Left colon (tissue), 2 donors: ENCODE data around the gene THOC7. TPM values are rescaled to one million over a fixed set of nuclear protein-coding genes. Genes with fewer than 3 reads are reported as not detected.

Experiments
- ATAC-seq: fragments of 200-7000 bp; cut with Tn5 transposase; one replicate; pipeline ENCODE4 v1.9.1; 2020; ENCODE audit warnings: mild to moderate bottlenecking, moderate library complexity
- DNase-seq, 2 donors: peaks; one replicate each; pipeline ENCODE4 v3.0.0-alpha.2; 2020
- intact Hi-C, 2 donors: fragments of 100-400 bp; cut with DNase I in 1 of 2; cut with micrococcal nuclease in 1 of 2; formaldehyde crosslinking; loops; one replicate each; pipeline versions ENCODE4 v1.11.2 to v1.14.0; 2022; cut with DNase I, micrococcal nuclease
- long read RNA-seq: library from polyadenylated mRNA; unstranded; transcript quantifications from one replicate; pipeline ENCODE4 v2.0.0, GENCODE V29; 2021
- total RNA-seq, 2 donors: library from RNA; stranded (reverse); fragmentation: NEBNext Ultra II Directional; extraction: Animal tissue kit (Norgen Biotek cat#: 25700); gene quantifications; one replicate each; pipeline ENCODE4 v1.2.1, GENCODE V29; 2021
- donor health status: DM: no; HTN: no; CAD: no.
- donor health status: DM: yes; HTN: yes; CAD: no.

Gene THOC7
- 10 to 100 TPM; 54.0 to 62.1 TPM for total RNA-seq
- long read RNA-seq, transcript THOC7-201 (8 exons, 990 nt): major isoform, 22 of 24 reads
- long read RNA-seq, partial matches to known transcripts: 2 of 24 reads
- long read RNA-seq, other reads (novel, unspliced or antisense): 0 of 24 reads

DNA sequence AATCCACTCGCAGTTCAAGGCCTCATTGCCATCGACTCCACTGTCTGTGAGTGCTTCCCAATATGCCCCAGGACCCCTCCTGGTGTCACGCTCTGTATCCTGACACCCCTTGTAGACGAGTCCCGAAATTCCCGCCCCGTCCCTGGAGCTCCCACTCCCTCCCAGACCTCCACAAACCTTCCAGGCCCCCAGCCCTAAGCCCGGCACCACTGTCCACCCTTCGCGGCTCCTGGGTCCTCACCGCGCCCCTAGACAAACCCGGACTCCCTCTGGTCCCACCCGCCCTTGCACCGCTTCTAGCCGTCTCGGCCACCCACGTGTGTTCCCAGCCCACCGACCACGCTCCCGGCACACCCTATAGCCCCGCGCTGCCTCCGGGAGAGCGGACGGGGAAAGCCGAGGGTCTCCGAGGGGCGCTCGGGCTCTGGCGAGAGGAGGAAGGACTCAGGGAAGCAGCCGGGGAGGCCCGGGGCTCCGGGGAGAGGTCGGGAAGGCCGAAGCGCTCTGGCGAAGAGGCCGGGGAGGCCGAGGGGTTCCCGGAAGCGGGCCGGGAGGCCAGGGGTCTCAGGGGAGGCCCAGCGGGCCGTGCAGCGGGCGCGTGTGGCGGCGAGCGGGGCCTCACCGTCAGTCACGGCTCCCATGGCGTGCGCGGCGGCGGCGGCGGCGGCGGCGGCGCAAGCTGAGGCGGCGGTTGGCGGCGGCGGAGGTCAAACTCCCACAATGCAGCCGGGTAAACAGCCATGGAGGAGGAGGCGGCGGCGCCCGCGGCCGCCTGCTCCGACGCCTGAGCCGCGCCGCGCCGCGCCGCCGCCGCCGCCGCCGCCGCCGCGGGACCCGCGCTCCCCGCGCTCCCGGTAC, at the start of gene THOC7, which contains the start of gene ATXN7:
Gene THOC7 (minus strand): TSS at position 656 of the 858 bp plus-strand sequence. CDS start 15 bp downstream, at position 641.
Gene ATXN7 (plus strand): TSS at position 718 of the 858 bp plus-strand sequence. CDS start 48,732 bp downstream, outside the sequence.
- peak; percentile 60 to 79 for DNase-seq
- peak; percentile 78 for ATAC-seq
- intact Hi-C loops: no loop called here

DNA sequence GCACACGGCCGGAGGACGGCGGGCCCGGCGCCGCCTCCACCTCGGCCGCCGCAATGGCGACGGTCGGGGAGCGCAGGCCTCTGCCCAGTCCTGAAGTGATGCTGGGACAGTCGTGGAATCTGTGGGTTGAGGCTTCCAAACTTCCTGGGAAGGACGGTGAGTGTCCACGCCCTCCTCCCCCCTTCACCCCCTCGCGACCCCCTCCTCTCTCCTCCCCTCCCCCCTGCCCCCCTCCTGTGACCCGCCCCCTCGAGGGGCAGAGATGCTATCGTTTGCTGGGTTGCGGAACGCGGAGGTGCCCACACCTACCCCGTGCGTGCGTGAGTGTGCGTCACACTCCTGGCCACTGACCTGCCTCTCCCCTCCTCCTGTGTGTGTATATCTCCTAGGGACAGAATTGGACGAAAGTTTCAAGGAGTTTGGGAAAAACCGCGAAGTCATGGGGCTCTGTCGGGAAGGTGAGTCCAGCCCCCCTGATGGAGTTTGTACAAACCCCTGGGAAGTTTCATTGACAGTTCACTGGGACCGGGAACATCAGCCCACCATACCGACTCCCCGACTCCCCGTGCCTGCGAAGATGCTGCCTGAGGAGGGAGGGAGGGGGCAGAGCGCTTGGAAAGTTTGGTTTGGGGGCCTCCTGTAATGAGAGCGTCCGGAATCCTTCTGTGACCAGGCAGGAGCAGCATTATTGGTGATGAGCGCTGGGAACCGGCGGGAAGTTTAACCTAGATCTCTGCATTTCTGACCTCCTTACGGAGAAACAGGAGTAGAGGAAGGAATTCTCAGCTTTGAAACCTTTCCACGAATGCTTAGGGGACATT, 49.4 kb upstream of the THOC7 start:
- DNase-seq (peak; percentile 72 to 75), ATAC-seq (peak; percentile 48)
- intact Hi-C loops: no loop called here

DNA sequence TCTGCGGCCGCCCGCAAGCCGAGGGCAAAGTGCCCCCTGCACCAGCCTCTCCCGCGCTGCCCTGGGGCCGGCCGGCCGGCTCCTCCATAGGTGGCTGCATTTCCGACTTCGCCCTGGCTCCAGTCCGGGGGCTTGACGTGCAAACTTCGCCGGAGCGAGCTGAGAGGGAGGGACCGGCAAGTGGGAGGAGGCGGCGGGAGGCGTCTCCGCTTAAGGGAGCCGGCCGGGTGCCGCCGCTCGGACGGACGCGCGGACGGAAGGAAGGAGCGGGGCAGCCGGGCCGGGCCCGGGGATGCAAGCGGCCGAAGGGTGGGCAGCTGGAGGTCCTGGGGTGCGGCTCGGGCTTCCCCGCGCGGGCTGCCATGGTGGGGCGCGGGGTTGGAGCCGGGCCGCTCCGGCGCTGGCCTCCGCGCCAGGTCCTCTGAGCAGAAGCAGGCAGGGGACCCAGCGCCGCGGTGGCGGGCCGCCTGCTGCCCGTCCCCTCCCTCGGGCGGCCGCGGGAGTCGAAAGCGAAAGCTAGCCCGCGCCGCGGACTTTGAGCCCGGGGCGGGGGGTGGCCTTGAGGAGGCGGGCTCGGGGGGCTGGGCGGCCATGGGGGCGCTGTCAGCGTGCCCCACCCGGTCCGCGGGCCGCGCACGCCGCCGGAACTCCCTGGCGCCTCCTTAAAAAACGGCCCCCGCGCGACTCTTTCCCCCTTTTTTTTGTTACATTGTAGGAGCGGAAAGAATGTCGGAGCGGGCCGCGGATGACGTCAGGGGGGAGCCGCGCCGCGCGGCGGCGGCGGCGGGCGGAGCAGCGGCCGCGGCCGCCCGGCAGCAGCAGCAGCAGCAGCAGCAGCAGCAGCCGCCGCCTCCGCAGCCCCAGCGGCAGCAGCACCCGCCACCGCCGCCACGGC, 48.5 kb upstream of the THOC7 start, which contains the start of gene SCAANT1:
Gene SCAANT1 (minus strand): TSS at position 511 of the 895 bp plus-strand sequence.
- peak; percentile 80 for ATAC-seq
- peak; percentile 92 to 94 for DNase-seq
- intact Hi-C loops: no loop called here

DNA sequence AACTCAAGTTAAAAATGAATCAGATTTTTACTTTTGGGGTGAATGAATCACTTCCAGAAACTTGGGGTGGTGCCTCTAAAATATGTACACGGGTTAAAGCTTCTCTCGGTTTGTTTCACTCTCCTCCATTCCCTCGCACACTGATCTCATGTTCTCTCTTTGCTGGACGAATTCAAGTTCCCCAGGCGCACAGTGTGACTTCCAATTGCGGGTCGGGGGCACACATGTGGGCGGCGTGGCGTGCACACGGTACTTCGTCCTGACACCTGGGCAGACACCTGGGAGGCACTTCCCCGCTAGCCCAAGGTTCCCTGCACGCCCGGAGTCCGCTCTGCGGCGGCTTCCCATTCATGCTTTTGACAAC, 47.9 kb upstream of the THOC7 start:
- ATAC-seq (no peak), DNase-seq (no peak)
- intact Hi-C loops: no loop called here

DNA sequence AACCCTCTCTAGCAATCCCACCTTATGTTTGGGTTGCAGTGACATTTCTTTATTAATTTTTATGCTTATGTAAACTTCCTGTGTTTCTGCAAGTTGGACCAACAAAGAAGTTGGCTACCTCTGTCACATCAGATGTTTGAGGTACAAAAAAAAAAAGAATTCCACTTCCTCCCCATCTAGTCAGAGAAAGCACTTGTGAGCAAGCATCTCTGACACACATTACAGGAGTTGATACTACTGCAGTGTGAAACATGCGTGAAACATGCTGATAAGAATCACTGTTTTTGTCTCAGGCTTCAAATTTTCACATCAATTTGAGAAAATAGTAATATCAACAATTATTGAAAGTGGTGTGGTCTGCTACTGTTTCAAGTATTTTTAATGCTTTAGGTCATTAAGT, 47.3 kb upstream of the THOC7 start:
- ATAC-seq (no peak), DNase-seq (no peak)
- intact Hi-C loops: no loop called here

DNA sequence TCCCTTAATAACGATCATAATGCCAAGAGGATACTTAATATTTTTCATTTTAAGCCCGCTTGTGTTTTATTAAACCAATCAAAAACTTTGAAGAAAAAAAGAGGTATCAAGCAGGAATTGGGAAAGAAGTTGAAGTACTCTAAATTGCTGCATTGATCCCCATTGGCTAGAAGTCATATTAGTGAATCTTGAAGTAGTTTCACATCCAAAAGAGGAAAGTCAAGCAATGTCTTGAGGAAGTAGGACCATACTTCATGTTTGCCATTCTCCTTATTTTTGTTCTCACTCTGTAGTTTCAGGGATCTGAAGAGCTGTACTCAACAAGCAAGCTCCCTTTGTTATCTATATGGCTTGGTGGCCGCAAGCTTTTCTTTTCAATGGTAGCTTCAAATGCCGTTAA, 46.4 kb upstream of the THOC7 start:
- DNase-seq: no peak
- no peak for ATAC-seq
- intact Hi-C loops: no loop called here

DNA sequence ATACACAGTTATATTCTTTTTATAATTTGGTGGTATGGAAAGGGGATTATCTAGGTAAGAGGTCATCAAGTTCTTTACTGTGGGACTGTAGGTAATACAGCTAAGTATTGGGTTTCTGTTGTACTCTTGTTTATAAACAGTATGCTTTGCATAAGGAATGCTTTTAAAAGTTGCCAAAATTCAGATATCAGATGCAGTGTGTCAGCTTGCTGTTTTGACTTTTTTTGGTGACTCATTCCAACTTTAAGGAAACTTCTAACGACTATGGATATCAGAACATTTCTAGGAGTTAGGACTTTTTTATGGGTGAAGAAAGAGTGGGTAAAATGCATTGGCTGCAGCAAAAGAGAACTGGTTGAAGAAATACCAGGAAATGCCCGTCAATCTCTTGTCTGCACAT, 45.8 kb upstream of the THOC7 start:
- DNase-seq: no peak
- intact Hi-C loops: loop anchor here in 1 of 2 donors (10.0 kb wide), 1 partner anchor 85 kb away; no protein-coding TSS in a partner anchor
- ATAC-seq: no peak

DNA sequence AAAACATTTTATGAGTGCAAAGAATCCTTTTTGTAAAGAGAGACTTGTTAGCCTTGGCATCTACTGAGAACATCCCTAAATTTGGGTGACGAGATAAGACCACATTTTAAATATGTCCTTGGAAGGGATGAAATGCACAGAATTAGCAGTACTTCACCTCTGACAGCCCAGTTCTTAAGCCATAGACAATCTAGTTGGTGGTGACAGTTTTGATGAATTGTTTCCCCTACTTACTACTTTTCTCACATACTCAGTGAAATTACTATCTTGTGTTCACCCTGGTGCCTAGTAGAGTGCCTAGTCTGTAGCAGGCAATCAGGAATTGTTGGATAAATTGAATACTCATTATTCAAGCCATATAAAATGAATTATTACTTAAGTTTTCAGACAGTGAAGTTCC, 45.2 kb upstream of the THOC7 start:
- ATAC-seq (no peak), DNase-seq (no peak)
- intact Hi-C loops: loop anchor here in 1 of 2 donors (10.0 kb wide), 1 partner anchor 86 kb away; no protein-coding TSS in a partner anchor

DNA sequence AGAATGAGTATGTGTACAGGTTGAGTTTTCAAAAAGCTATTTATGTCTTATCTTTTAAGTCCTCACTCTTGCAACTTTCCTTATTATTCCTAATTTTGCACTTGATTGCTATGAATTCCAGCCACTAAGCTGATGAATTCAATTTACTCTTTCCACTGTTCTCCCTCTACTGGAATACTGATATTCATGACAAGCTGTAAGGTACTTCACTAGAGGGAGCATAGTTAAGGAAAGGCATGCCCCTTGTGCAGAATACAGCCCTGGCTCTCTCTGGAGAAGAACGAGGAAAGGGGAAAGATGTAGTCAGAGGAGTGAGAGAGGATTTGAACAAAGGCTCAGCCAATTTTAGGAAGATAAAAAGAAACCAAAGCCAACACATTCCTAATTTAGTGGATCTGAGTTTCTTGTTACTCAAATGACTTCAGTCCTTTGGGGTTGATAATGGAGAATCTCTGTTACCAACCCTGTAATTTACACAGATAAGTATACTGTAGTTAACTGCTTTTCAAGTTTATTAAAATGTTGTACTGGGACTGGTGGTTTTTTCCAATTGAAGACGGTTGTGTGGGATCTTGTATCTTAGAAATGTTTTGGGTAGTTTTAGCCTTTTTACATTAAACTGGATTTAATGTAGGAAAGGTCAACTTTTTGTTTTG, 44.6 kb upstream of the THOC7 start:
- intact Hi-C loops: loop anchor here in 1 of 2 donors (10.0 kb wide), 1 partner anchor 87 kb away; no protein-coding TSS in a partner anchor
- DNase-seq: no peak

DNA sequence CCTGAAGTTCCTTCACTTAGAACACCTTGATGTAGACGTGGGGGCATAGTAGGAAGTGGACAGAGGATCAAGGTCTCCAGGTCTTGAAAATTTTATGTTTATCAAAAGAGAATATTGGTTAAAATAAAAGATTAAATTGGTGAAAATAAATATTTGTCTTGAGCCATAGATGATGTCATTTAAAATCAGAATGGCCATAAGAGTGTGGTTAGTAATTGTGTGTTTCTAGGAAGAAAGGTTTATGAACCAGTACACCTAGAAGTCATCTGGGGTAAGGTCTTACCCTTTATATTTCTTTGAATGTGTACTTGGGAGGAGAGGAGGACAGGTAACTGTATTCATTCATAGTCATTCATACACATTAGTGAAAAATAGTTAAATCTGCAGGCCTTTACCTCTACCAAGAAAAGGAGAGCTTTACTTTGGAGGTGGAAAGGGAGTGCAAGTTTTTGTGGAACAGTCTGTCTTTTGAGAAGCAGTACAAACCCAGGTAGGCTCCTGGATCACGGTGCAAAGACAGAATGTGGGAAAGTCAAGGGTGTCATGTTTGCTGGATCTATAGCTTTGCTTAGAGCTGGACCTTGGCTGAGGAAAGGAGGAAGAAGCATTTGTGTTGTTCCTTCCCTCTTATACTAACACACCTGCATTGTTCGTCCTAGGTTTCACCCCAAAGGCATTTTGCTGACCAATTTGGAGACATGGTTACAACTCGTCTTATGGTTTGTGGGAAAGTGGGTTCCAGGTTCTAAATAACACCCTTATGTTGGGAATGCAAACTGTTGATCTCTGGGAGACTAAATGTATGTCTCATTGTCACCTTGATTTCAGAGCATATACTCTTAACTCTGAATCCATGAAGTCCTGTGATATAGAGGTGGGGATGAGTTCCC, 42.4 kb upstream of the THOC7 start:
- ATAC-seq: peak; percentile 78
- DNase-seq: no peak
- intact Hi-C loops: loop anchor here in 1 of 2 donors (10.0 kb wide), 1 partner anchor 89 kb away; no protein-coding TSS in a partner anchor

More for the DNA sequence above, 44.6 kb upstream of the THOC7 start:
- ATAC-seq: no peak

DNA sequence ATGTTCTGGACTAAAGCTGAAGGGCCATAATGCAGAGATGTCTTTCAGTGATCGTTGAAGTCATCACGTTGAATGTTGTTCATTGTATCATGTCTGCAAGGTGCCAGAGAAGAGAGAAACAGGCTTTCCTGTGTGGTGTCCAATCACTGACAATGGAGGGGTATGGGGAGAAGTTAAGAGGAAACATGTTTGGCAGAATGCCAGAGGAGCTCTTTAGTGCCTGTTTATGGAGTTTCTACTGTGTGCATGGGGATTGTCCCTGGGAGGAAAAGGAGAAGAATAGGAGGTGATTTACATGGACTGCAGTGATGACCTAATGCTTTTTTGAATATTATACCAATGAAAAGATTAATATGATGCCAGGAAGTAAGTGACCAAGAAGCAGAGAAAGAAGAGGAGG, 36.9 kb upstream of the THOC7 start:
- DNase-seq (no peak), ATAC-seq (peak; percentile 51)
- intact Hi-C loops: loop anchor here in 1 of 2 donors (10.0 kb wide), 1 partner anchor 94 kb away; no protein-coding TSS in a partner anchor

DNA sequence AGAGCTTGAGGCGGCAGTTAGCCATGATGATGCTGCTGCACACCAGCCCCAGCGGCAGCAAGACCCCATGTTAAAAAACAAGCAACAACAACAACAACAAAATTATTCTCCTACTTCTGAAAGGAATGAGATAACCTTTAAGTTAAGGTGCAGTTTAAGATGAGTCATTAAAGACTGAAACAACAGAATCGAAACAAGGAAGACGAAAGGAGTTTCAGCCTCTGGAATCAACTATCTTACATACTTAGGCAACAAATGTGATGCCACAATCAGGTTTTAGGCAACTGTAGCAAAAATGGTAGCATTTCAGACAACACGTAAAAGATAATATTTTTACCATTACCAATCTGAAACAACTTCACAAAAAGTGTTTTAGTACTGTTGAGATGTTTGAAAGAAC, 36.4 kb upstream of the THOC7 start:
- intact Hi-C loops: loop anchor here in 1 of 2 donors (10.0 kb wide), 1 partner anchor 95 kb away; no protein-coding TSS in a partner anchor

DNA sequence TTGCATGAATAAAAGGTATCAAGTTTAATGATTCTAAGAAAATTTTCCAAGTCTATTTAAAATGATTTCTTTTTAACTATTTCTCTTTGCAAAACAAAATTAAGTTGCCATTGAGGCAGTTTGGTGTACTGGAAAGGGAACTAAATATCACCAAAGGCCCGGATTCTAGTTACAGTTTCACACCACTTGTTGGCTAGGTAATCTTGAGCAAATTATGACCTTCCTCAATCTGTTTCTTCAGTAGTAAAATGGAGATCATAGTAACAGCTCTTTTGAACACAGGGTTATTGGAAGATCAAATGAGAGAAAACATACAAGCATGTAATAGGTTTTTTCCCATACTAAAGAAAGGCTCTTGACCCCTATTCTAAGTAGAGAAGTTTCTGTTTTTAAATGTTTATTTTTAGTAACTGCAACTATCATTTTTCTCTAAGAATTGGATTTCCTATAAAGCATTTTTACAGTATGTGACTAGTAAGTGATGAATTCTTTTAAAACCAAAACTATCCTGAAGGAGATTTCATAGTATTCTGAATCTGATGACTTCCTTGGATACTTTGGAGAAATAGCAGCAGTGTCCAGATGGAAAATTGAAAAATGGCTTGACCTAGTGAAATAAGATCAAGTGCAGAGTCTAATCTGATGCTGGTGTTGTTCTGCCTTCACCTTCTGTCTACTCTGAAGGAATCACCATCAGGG, 32.9 kb upstream of the THOC7 start:
- ATAC-seq (no peak), DNase-seq (no peak)
- intact Hi-C loops: no loop called here

More for the DNA sequence above, 36.4 kb upstream of the THOC7 start:
- no peak for ATAC-seq
- DNase-seq: no peak

DNA sequence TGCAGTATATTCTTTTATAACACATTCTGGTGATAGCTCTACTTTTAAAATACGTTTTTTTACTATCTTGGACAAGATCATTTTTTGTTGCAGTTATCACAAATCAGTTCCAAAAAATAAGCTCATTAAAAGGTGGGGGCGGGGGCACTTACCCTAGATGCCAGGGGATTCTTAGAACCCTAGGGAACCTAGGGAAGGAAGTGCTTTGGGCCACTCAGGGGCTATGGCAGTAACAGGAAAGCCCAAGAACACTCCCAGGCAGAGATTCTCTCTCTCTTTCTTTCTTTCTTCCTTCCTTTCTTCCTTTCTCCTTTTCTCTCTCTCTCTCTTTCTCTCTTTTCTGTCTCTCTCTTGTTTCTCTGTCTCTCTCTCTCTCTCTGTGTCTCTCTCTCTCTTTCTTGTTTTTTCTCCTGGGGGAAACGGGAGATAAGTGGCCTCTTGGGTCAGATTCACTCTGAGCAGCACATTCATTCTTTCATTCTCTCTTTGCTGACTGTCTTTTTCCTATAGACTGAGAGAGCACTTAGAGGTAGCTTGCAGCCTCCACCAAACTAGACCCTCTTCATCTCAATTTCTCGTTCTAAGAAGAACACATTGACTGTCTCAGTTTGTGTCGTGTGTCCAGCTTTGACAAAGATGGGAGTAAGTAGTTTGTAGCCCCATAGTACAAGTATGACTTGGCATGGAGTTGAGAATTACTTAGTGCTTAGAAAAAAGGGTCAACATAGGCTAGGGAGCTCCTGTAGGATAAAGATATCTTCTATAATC, 32.0 kb upstream of the THOC7 start:
- ATAC-seq (no peak), DNase-seq (no peak)
- intact Hi-C loops: no loop called here

DNA sequence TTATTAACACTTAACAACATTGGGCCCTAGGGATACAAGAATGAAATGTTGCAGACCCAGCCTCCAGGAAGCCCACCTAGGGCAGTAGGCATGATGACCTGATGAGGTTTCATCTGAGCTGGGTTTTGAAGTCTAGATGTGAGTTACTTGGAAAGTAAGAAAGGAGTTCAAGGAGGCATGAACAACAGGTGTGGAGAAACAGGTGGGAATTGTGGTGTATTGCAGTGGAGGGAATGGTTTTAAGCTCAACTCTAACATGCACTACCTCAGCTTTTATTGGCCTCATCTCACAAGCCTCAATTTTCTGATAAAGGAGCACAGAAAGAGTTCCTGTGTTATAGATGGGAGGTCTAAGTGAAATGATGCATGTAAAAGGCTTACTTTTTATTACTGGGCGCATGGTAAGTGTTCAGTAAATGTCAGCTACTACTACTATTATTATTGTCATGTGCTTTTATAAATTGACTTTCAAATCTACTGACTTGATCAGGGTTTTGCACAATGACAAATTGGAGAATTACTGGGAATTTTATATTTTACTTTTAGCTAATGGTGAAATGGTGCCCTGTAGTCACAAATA, 29.3 kb upstream of the THOC7 start:
- intact Hi-C loops: no loop called here
- no peak for DNase-seq

More for the DNA sequence above, 29.3 kb upstream of the THOC7 start:
- ATAC-seq: no peak
